ENCODE results near the gene SHFL. TPM values are rescaled to one million over a fixed set of nuclear protein-coding genes. Genes with fewer than 3 reads are reported as not detected.

Gene SHFL
- total and polyA plus RNA-seq, 2 donors = 22.8 to 55.6 TPM

DNA sequence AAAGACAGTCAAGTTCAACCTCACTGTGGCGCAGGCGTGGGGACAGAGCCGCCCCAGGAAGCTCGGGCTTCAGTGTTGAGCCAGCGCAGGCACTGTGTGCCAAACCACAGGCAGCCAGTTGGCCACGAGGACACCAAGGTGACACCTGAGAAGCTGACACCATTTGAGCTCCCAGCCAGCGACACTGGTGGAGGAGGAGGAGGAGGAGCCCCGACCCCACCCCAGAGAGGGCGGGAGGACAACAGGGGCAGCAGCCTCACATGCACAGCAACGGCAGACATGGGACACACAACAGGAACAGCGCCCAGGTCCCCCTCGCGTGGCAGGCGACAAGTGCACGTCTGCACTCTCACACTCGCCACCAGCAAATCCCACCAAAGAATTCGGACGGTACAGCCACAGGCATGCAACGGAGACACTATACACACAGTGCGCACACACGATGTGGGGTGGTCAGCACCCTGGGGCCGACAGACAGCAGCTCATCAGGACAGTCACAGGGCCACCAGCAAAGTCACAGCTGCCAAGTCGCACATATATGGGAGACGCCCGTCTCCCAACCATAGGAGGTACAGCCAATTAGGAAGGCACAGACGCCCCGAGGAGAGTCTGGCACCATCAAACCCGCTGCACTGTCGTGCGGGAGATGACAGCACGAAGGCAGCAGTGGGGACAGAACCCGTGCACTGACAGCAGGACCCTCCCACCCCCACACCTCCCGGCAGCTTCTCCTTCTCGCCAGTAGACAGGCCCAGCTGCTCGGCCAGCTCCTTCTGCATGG, 30.2 kb downstream of the SHFL start:
- Histone ChIP-seq H3K27ac (ENCODE audit: low read depth in 1 of 2, low read length in 1 of 2) (no peak overlapping the region), H3K27me3 (ENCODE audit: control insufficient read depth in 2 of 2, insufficient read depth in 1 of 2, low read length in 1 of 2) (no peaks in the 10 kb centered on the region), H3K9me3 (ENCODE audit: control insufficient read depth in 2 of 2, insufficient read depth in 1 of 2, low read length in 1 of 2) (no peaks in the 10 kb centered on the region), H3K4me1 (ENCODE audit: control insufficient read depth in 2 of 2, insufficient read depth in 2 of 2, low read length in 2 of 2) (peaks cover 14% of the 10 kb centered on the region in 2 donors), H3K4me3 (ENCODE audit: low read length in 2 of 2) (no peak overlapping the region), H3K36me3 (ENCODE audit: control insufficient read depth in 2 of 2, insufficient read depth in 2 of 2, low read length in 1 of 2) (peaks cover 51 to 60% of the 10 kb centered on the region in 2 donors)
- WGBS = 94% methylated on average over 35 of the region's 35 CpGs
- DNase-seq (ENCODE audit: low read depth in 6 of 9, low spot score in 9 of 9) = no peak

DNA sequence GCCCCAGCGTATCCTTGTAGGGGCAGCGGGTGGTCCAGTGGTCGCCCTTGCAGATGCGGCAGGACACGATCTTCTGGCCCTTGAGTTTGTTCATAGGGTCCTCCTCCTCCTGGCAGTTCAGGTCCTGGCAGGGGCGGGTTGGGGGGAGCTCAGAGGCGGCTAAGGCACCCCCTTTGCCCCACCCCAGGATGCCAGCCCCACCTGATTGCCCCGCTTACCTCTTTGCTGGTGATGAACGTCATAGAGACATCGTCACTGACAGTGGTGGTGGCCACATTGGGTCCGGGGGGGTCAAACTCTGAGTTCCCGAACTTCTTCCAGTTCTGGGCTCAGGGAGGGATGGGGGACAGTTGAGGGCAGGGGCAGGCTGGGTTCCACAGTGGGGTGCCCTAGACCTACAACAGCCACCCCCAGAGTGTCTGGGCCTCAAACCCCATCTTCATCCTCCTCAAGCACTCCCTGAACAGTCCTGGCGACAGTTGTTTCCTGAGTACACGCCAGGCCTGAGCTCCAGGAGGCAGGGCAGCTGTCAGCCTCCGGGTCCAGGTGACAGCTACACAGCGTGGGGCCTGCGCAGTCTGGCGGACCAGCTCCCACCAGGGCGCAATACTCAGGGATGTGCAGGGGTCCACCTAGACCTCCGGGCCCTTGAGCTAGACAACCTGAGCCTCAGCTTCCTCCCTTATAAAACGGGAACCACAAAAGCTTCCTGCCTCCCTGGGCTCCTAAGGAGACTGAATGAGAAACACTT, 30.9 kb downstream of the SHFL start:
- H3K4me3 ChIP-seq (ENCODE audit: low read length in 2 of 2) = no peak overlapping the region
- H3K27me3 ChIP-seq (ENCODE audit: control insufficient read depth in 2 of 2, insufficient read depth in 1 of 2, low read length in 1 of 2) = no peaks in the 10 kb centered on the region
- no peak for DNase-seq (ENCODE audit: low read depth in 6 of 9, low spot score in 9 of 9)
- H3K27ac ChIP-seq (ENCODE audit: low read depth in 1 of 2, low read length in 1 of 2) = no peak overlapping the region
- peaks cover 48 to 55% of the 10 kb centered on the region in 2 donors for H3K36me3 ChIP-seq (ENCODE audit: control insufficient read depth in 2 of 2, insufficient read depth in 2 of 2, low read length in 1 of 2)
- WGBS = 96% methylated on average over 21 of the region's 21 CpGs
- no peaks in the 10 kb centered on the region for H3K9me3 ChIP-seq (ENCODE audit: control insufficient read depth in 2 of 2, insufficient read depth in 1 of 2, low read length in 1 of 2)
- H3K4me1 ChIP-seq (ENCODE audit: control insufficient read depth in 2 of 2, insufficient read depth in 2 of 2, low read length in 2 of 2) = peaks cover 14% of the 10 kb centered on the region in 2 donors

DNA sequence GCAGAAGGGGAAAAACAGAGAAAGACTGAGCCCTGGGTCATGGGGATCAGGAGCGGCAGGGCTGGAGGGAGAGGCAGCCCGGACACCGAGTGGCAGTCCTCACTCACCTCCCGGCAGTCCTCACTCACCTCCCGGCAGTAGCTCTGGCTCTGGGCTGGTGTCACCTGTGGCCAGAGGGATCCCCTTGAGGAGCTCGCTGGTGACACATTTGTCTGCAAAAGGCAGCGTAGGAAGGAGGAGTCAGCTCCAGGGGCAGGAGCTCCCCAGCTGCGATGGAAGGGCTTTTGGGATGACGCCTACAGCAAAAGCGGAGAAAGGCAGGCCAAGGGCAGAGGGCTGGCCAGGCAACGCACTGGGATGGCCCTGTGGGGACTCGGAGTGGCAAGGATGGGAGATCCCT, 32.8 kb downstream of the SHFL start:
- H3K36me3 ChIP-seq (ENCODE audit: control insufficient read depth in 2 of 2, insufficient read depth in 2 of 2, low read length in 1 of 2) = peaks cover 44 to 45% of the 10 kb centered on the region in 2 donors
- peaks cover 8 to 11% of the 10 kb centered on the region in 2 donors for H3K4me1 ChIP-seq (ENCODE audit: control insufficient read depth in 2 of 2, insufficient read depth in 2 of 2, low read length in 2 of 2)
- 63% methylated on average over 12 of the region's 12 CpGs for WGBS
- no peak for DNase-seq (ENCODE audit: low read depth in 6 of 9, low spot score in 9 of 9)
- H3K27ac ChIP-seq (ENCODE audit: low read depth in 1 of 2, low read length in 1 of 2) = peak overlapping the region; percentile 70 to 86
- H3K9me3 ChIP-seq (ENCODE audit: control insufficient read depth in 2 of 2, insufficient read depth in 1 of 2, low read length in 1 of 2) = no peaks in the 10 kb centered on the region
- peak overlapping the region; percentile 65 to 97 for H3K4me3 ChIP-seq (ENCODE audit: low read length in 2 of 2)
- H3K27me3 ChIP-seq (ENCODE audit: control insufficient read depth in 2 of 2, insufficient read depth in 1 of 2, low read length in 1 of 2) = no peaks in the 10 kb centered on the region

DNA sequence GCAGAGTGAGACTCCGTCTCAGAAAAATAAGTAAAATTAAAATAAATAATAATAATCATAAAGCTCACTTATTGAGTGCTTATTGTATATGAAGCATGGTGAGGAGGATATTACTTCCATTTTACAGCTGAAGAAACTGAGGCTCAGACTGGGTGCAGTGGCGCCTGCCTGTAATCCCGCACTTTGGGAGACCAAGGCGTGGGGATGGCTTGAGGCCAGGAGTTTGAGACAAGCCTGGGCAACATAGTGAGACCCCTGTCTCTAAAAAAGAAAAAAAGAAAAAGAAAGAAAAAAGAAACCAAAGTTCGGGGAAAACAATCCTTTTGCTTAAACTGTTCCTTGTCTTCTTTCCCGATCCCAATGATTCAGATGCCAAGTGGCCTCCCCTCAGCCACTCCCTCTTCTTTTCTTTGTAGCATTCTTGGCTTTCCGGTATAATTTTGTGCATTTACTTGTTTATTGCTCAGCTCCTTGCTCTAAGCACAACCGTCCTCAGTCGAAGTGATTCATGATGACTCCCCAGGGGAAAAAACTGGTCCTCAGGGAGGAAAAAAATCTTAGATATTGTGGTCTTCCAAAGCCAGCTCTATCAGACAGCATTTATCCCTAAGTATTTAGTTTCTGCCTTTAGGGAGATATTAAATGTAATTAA, 34.5 kb downstream of the SHFL start:
- H3K4me1 ChIP-seq (ENCODE audit: control insufficient read depth in 2 of 2, insufficient read depth in 2 of 2, low read length in 2 of 2) = peaks cover 8 to 11% of the 10 kb centered on the region in 2 donors

DNA sequence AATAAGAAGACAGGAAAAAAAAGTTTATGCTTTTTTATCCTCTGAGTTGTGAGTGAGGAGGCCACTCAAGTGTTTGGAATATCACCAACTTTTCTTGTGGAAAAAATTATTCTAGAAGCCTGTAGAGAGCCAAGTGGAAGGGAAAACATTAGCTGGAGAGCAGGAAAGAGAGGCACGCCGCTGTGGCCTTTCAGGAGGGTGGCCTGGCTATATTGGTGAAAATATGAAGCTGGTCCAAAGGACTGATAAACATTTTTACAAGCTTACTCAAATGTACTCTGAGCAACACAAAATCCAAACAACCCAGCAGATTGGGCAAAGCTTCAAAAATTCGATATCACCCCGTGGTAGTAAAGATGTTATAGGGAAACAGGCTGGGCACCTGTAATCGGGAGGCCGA, 35.9 kb downstream of the SHFL start:
- H3K36me3 ChIP-seq (ENCODE audit: control insufficient read depth in 2 of 2, insufficient read depth in 2 of 2, low read length in 1 of 2) = peaks cover 29 to 32% of the 10 kb centered on the region in 2 donors
- DNase-seq (ENCODE audit: low read depth in 6 of 9, low spot score in 9 of 9) = no peak
- 97% methylated on average over 6 of the region's 6 CpGs for WGBS
- peaks cover 8 to 11% of the 10 kb centered on the region in 2 donors for H3K4me1 ChIP-seq (ENCODE audit: control insufficient read depth in 2 of 2, insufficient read depth in 2 of 2, low read length in 2 of 2)
- H3K27me3 ChIP-seq (ENCODE audit: control insufficient read depth in 2 of 2, insufficient read depth in 1 of 2, low read length in 1 of 2) = no peaks in the 10 kb centered on the region
- H3K9me3 ChIP-seq (ENCODE audit: control insufficient read depth in 2 of 2, insufficient read depth in 1 of 2, low read length in 1 of 2) = no peaks in the 10 kb centered on the region
- no peak overlapping the region for H3K27ac ChIP-seq (ENCODE audit: low read depth in 1 of 2, low read length in 1 of 2)
- H3K4me3 ChIP-seq (ENCODE audit: low read length in 2 of 2) = no peak overlapping the region

More for the DNA sequence above, 34.5 kb downstream of the SHFL start:
- Histone ChIP-seq H3K4me3 (ENCODE audit: low read length in 2 of 2) (no peak overlapping the region), H3K27me3 (ENCODE audit: control insufficient read depth in 2 of 2, insufficient read depth in 1 of 2, low read length in 1 of 2) (no peaks in the 10 kb centered on the region), H3K36me3 (ENCODE audit: control insufficient read depth in 2 of 2, insufficient read depth in 2 of 2, low read length in 1 of 2) (peaks cover 33 to 38% of the 10 kb centered on the region in 2 donors), H3K27ac (ENCODE audit: low read depth in 1 of 2, low read length in 1 of 2) (no peak overlapping the region), H3K9me3 (ENCODE audit: control insufficient read depth in 2 of 2, insufficient read depth in 1 of 2, low read length in 1 of 2) (no peaks in the 10 kb centered on the region)
- DNase-seq (ENCODE audit: low read depth in 6 of 9, low spot score in 9 of 9) = no peak
- WGBS = 95% methylated on average over 9 of the region's 9 CpGs

DNA sequence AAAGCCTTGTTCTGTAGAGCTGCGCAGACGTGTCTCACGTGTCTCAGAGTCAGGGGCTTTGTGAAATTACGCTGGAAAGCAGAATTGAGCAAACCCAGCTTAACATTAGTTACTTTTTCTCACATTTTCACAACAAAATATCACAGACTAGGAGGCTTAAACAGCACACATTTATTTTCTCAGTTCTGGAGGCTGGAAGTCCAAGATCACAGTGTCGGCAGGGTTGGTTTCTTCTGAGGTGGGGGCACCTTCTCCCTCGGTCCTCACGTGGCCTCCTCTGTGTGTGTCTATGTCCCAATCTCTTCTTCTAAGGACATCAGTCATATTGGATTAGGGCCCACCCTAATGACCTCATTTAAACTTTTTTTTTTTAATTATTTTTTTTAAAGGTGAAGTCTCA, 38.3 kb downstream of the SHFL start:
- Histone ChIP-seq H3K4me1 (ENCODE audit: control insufficient read depth in 2 of 2, insufficient read depth in 2 of 2, low read length in 2 of 2) (peaks cover 0 to 2% of the 10 kb centered on the region in 2 donors), H3K9me3 (ENCODE audit: control insufficient read depth in 2 of 2, insufficient read depth in 1 of 2, low read length in 1 of 2) (no peaks in the 10 kb centered on the region), H3K27me3 (ENCODE audit: control insufficient read depth in 2 of 2, insufficient read depth in 1 of 2, low read length in 1 of 2) (no peaks in the 10 kb centered on the region), H3K36me3 (ENCODE audit: control insufficient read depth in 2 of 2, insufficient read depth in 2 of 2, low read length in 1 of 2) (peaks cover 25 to 36% of the 10 kb centered on the region in 2 donors), H3K27ac (ENCODE audit: low read depth in 1 of 2, low read length in 1 of 2) (no peak overlapping the region), H3K4me3 (ENCODE audit: low read length in 2 of 2) (no peak overlapping the region)
- DNase-seq (ENCODE audit: low read depth in 6 of 9, low spot score in 9 of 9) = no peak
- WGBS = 99% methylated on average over 7 of the region's 7 CpGs

DNA sequence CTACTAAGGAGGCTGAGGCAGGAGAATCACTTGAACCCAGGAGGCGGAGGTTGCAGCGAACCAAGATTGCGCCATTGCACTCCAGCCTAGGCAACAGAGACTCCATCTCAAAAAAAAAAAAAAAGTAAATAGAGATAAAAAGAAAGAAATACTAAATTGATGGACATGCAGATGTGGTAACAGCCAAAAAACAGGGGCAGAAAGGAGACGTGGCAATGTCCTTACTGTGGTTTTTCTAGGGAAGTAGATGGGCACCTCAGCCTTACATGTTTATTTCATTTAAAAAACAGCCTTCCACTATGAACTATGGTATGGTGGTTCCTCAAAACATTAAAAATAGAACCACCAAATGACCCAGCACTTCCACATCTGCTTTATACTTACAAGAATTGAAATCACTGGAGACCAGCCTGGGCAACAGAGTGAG, 40.1 kb downstream of the SHFL start:
- 90% methylated on average over 4 of the region's 4 CpGs for WGBS
- Histone ChIP-seq H3K36me3 (ENCODE audit: control insufficient read depth in 2 of 2, insufficient read depth in 2 of 2, low read length in 1 of 2) (peaks cover 38 to 52% of the 10 kb centered on the region in 2 donors), H3K4me3 (ENCODE audit: low read length in 2 of 2) (no peak overlapping the region), H3K9me3 (ENCODE audit: control insufficient read depth in 2 of 2, insufficient read depth in 1 of 2, low read length in 1 of 2) (no peaks in the 10 kb centered on the region), H3K27ac (ENCODE audit: low read depth in 1 of 2, low read length in 1 of 2) (no peak overlapping the region), H3K27me3 (ENCODE audit: control insufficient read depth in 2 of 2, insufficient read depth in 1 of 2, low read length in 1 of 2) (no peaks in the 10 kb centered on the region), H3K4me1 (ENCODE audit: control insufficient read depth in 2 of 2, insufficient read depth in 2 of 2, low read length in 2 of 2) (no peaks in the 10 kb centered on the region)
- no peak for DNase-seq (ENCODE audit: low read depth in 6 of 9, low spot score in 9 of 9)

DNA sequence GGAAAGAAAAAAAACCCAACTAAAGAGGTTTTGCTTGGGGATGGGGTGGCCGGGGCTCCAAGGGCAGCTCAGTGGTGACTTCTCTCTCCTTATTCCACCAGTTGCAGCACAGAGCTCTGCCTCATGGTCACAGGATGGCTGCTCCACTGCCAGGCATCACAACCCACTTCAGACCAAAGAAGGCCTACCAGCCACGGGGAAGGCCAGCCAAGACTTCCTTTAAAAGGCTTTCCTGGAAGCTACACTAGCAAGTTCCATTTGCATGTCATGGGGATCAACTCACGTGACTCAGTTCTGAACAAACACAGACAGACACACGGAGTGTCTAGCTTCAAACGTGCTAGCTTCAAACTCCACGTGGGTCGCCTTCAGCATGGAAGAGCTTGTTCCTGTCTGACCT, 46.8 kb downstream of the SHFL start:
- H3K4me1 ChIP-seq (ENCODE audit: control insufficient read depth in 2 of 2, insufficient read depth in 2 of 2, low read length in 2 of 2) = no peaks in the 10 kb centered on the region
- WGBS = 98% methylated on average over 7 of the region's 7 CpGs
- peaks cover 85 to 92% of the 10 kb centered on the region in 2 donors for H3K36me3 ChIP-seq (ENCODE audit: control insufficient read depth in 2 of 2, insufficient read depth in 2 of 2, low read length in 1 of 2)
- no peaks in the 10 kb centered on the region for H3K27me3 ChIP-seq (ENCODE audit: control insufficient read depth in 2 of 2, insufficient read depth in 1 of 2, low read length in 1 of 2)
- H3K9me3 ChIP-seq (ENCODE audit: control insufficient read depth in 2 of 2, insufficient read depth in 1 of 2, low read length in 1 of 2) = no peaks in the 10 kb centered on the region
- H3K27ac ChIP-seq (ENCODE audit: low read depth in 1 of 2, low read length in 1 of 2) = no peak overlapping the region
- no peak for DNase-seq (ENCODE audit: low read depth in 6 of 9, low spot score in 9 of 9)
- no peak overlapping the region for H3K4me3 ChIP-seq (ENCODE audit: low read length in 2 of 2)

DNA sequence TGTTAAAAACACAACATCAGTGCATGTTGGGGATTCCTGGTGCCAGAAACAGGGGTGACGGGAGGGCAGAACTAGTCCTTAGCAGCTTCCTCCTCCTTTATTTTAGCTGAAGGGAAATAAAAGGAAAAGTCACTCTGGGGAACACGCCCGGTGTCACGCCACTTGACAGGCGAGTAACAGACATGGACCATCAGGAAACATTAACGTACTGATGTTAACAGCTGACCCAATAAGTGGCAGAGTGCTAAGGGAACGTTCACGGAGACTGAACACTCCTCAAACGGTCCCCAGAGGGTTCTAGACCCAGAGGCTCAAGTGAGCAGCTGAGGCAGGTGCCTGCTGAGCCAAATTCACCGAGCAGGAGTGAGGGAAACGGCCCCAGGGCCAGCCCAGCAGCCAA, 47.5 kb downstream of the SHFL start:
- 95% methylated on average over 11 of the region's 11 CpGs for WGBS
- DNase-seq (ENCODE audit: low read depth in 6 of 9, low spot score in 9 of 9) = no peak
- Histone ChIP-seq H3K27me3 (ENCODE audit: control insufficient read depth in 2 of 2, insufficient read depth in 1 of 2, low read length in 1 of 2) (no peaks in the 10 kb centered on the region), H3K4me3 (ENCODE audit: low read length in 2 of 2) (no peak overlapping the region), H3K36me3 (ENCODE audit: control insufficient read depth in 2 of 2, insufficient read depth in 2 of 2, low read length in 1 of 2) (peaks cover 89 to 93% of the 10 kb centered on the region in 2 donors), H3K4me1 (ENCODE audit: control insufficient read depth in 2 of 2, insufficient read depth in 2 of 2, low read length in 2 of 2) (no peaks in the 10 kb centered on the region), H3K9me3 (ENCODE audit: control insufficient read depth in 2 of 2, insufficient read depth in 1 of 2, low read length in 1 of 2) (no peaks in the 10 kb centered on the region), H3K27ac (ENCODE audit: low read depth in 1 of 2, low read length in 1 of 2) (no peak overlapping the region)
